Islet precursor cell (in vitro differentiated cells): Measurements from ENCODE around the gene ADGRB2.
"Not testable (repeated sequence)": the region's sequence is repeated elsewhere in the genome, so short reads cannot be mapped to it uniquely, and the experiment has no call there.

Experiments used
- DNase-seq: peaks from one replicate; pipeline ENCODE4 v3.0.0-alpha.2; 2018

Gene ADGRB2

DNA sequence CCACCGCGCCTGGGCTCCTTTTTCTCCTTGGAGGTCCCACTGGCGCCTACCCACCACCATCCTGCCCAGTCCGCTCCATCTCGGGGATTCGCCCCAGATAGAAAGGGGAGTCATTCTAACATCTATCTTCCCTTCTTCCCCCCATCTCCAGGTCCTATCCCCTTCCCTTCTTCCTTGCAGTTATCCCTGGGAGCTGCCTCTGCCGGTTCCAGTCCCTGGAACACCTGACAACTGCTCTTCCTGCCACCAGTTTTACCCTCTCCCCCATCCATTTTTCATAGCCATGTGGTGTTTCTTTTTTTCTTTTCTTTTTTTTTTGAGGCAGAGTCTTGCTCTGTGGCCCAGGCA is 48.3 kb downstream of the ADGRB2 start:
- no peak for DNase-seq

DNA sequence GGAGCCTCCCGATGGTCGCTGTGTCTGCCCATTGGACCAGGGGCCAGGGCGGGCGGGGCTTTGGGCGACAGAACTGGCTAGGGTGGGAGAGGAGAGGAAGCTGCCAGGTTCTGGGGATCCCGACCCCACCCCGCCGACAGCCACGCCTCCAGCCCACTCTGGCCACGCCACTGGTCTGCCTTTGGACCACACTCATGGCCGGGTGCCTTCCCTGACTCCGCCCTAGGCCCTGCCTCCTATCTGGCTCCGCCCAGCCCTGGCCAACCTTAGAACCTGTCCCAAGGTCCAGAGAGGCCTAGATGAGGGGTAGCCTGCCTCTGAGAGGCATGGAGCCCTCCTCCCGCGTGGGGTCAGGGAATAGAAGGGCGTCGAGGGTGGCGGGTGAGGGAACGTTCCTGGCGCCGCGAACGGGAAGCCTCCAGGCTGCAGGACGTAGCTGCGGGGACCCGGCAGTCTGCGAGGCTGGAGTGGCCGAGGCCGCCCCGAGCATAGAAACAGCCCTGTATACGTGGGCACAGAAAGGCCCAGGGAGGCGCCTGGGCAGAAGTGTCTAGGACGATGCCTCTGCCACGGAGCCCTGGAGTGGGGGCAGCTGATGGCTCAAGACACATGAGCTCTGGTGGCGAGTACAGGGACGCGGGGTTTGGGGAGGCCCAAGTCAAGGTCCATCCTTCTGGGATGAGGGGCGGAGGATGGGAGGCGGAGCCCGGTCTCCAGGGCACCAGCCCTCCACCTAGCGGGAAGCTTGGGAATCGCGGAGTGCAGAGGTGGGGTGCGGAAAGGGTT is 48.9 kb downstream of the ADGRB2 start:
- DNase-seq: peak; percentile 99

DNA sequence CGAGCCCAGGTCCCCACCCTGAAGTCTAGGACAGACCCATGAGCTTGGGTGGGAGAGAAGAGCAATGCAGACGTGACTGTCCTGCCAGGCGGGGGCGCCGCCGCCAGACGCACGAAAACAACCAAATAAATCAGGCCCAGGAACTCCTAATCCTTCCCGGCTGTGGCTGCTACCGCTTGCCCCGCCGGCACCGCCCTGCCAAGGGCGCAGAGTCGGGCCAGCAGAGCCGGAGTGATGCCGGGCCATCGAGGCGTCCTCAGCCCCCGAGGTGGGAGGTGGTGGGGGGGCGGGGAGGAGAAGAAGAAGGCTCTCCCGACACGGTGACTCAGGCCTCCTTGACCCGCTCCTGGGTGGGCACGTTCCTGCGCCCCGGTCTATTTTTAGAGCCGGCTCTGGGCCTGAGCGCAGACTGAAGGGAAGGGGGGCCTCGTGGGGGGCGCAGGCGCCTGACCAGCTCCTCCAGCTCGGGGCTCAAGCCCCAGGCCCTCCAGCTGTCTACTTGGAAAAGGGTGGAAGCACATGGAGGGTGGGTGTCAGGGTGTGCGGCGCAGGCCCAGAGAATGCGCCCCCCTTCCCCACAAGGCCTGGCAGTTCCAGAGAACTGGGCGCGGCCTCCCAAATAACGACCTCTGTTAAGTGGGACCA is 49.6 kb downstream of the ADGRB2 start:
- peak; percentile 95 for DNase-seq

DNA sequence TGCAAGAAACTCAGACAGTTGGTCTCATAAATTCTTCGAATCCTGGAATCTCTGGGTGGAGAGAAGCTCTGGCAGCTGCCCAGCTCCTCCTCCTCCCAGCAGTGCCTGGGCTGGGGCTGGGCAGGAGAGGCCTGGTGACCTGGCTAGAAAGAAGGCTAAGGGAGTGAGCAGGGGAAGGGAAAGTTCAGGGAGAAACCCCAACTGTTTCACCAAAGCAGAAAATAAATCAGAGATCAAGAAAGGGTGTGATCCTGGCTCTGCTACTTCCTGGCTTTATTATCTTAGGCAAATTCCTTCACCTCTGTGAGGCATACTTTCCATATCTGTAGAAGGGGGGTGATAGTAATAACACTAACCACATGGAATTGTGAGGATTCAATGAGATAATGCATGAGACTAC is 51.5 kb downstream of the ADGRB2 start:
- peak; percentile 83 for DNase-seq

DNA sequence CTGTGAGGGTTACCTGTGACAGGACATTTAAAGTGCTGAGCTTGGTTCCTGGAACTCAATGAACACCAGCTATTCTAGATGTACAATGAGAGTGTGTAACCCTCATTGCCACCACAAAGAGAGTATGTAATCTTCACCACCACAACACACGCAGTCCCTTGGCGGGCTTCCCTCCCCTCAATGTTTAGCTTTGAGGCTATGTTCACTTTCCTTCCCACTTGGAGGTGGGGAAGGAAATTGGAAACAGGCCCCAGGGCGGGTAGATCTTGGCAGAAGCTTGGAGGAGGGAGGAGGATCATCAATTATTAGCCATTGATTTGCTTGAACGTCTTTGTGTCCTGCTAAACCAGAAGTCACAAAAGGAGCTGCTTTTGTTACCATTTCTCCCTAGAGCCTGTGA is 52.1 kb downstream of the ADGRB2 start:
- DNase-seq: no peak

DNA sequence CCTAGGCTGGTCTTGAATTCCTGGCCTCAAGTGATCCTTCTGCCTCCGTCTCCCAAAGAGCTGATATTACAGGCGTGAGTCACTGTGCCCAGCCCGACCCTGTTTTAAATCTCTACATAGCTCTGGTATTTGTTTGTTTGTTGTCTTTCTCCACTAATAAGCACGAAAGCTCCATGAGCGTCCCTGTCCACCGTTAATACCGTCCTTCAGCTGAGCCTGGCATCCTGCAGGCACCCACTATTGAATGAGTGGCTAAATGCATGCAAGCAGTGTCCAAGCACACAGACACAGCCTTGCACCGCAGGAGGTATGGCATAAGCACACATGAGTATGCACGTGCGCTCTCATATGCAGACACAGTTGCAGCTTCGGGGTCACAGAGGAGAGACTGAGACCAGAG is 55.8 kb downstream of the ADGRB2 start:
- peak; percentile 77 for DNase-seq

DNA sequence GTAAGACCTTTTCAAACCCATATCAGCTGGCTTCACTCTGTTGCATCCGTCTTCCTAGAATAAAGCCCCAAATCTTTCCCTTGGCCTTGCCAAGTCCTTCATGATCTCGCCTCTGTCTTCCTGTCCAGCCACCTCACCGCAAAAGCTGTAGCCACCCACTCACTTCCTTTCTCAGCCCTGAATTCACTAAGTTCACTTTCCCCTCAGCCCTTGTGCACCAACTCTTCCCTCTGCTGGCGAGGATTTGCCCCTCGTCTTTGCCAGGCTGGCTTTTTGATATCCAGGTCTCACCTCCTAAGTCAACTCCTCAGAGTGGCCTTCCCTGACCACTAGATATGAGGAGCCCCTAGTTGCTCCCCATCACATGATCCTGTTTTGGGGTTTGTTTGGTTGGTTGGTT is 56.4 kb downstream of the ADGRB2 start:
- DNase-seq: no peak

DNA sequence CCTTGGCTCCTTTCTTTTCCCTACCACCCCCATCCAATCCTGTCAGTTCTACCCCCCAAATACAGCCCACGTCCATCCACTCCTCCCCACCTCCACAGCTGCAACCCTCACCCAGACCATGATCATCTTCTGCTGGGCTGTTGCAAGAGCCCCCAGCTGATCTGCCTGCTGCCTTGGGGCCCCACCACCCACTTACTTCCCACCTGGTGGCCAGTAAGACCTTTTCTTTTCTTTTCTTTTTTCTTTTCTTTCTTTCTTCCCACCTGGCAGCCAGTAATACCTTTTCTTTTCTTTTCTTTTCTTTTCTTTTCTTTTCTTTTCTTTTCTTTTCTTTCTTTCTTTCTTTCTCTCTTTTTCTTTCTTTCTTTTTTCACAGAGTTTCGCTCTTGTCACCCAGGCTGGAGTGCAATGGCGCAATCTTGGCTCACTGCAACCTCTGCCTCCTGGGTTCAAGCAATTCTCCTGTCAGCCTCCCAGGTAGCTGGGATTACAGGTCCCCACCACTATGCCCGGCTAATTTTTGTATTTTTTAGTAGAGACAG is 57.0 kb downstream of the ADGRB2 start:
- DNase-seq: not testable (repeated sequence)

DNA sequence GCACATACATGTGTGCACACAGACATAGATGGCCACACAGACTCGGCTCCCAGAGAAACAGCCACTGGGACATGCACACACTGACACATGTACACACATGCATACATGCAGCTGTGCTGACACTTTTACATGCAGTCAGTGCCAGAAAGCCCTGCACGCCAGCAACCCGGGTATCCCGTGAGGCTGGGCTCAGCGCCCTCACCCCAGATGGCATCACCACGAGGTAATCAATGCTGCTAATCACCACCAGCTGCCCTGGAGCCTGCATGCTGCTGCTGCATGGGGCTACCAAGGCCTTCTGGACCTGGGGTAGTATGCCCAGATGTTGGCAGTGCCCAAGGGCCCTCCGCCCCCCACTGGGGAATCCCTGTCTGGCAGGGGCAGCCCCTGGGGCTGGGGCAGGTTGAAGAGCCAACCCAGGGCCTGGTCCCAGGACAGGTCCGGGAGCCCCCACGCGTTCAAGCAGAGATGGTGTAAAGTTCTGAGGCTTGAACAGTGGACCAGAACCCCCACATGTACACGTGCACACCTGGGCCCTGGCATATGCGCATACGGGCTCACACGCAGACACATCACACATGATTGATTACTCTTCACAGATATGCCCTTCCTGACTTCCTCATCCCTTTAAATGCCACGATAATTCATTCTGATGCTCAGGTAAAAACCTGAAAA is 57.6 kb downstream of the ADGRB2 start:
- no peak for DNase-seq

DNA sequence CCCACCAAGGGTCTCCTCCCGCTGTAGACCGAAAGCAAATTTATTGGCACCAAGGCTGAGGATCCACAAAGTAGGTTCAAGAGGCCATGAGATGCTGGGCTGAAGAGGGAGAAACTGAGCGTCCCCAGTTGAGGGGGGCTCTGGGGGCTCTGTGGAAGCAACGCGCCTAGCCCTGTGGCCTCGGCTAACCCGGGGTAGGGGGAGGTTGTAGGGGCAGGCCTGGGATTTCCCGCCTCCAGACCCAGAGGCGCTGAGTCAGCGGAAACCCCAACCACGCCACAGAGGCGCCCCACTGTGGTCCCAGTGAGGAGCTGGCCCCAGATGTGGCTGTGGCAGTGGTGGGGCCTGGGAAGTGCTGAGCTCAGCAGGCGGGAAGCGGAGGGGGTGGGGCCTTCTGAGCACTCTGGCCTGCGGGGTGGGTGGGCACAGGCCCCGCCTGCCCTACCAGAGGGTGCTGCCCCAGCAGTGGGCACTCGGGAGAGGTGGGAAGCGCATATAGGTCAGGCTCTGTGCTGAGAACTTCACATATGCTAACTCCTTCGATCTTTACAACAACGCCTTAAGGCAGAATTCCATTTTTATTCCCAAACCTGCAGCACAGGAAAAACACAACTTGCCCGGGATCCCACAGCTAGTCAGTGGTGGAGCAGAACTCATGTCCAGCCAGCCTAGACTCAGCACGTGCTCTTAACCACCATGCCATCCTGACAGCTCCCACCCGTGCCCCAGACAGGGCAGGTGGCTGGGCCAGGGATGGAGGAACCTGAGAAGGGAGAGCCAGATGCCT is 58.9 kb downstream of the ADGRB2 start:
- DNase-seq: peak; percentile 88

DNA sequence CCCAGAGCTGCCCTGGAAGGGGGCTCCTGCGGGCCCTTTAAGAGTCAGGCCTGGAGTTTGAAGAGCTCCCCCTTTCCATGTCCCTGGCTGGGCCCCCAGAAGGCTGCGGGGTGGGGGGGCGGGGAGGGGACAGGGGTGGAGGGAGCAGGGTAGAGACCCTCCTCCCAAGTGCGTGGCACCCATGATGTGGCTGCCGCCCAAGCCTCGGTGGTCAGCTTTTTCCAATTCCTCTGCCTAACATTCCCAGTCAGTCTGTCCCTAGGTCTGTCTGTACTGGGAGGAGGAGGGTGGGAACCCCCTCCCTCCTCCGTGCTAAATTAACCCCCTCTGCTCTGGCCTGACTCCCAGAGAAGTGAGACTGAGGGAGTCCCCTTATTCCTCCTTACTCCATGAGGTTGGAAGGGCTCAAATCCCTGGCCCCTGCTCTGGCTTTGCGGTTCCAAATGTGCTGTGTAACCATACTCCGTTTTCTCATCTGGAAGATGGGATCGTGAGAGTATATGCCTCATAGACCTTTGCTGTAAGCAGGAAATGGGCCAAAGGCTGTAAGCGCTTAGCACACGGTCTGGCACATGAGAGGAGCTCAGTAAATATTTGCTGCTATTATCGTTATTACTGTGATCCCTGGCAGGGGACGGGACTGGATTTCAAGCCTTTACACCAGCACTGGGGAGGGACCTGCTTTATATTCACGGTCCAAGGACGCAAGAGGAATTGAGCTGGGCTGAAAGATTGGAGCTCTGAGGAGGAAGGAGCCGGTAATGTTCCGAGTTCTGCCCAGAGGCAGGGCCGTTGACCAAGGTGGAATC is 59.7 kb downstream of the ADGRB2 start:
- no peak for DNase-seq

DNA sequence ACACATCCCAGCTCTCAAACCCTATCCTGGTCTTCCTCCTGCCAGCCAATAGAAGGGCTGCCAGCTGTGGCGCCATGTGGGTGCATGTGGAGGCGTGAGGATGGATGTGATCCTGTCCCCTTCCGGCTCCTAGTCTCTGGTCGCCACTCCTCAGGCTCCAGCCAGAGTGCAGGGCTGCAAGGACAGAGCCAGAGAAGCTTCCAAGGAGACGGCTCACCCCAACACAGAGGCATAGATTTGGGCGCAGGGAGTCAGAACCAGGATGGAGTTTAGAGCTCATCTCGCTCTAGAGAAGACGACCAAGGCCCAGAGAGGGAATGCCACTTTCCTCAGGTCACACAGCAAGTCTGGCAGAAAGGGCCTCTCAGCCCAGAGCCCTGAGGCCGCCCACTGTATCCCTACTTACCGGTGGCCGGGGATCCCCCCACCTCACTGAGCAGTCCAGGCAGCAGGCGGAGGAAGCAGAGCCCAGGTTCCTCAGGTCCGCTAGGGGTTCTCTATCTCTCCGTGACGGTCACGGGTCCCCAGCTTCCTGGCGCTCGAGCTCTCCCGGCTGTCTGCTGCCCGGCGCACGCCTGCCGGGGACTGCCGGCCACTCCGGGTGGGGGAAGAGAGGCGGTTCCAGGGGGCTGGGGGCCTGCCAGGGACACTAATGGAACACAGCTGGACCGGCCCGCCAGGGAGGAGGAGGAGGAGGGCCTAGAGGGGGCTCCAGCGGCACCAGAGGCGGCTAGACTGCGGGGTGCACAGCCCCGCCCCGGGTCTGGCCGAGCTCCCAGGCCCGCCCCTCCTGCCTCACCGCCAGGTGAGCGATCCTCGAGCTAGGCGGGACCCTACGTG is 60.5 kb downstream of the ADGRB2 start, which contains the start of gene COL16A1:
TSS of gene COL16A1 (minus strand) at position 587 of the 840 bp plus-strand sequence. CDS start 1,824 bp downstream, outside the sequence.
- DNase-seq: no peak

DNA sequence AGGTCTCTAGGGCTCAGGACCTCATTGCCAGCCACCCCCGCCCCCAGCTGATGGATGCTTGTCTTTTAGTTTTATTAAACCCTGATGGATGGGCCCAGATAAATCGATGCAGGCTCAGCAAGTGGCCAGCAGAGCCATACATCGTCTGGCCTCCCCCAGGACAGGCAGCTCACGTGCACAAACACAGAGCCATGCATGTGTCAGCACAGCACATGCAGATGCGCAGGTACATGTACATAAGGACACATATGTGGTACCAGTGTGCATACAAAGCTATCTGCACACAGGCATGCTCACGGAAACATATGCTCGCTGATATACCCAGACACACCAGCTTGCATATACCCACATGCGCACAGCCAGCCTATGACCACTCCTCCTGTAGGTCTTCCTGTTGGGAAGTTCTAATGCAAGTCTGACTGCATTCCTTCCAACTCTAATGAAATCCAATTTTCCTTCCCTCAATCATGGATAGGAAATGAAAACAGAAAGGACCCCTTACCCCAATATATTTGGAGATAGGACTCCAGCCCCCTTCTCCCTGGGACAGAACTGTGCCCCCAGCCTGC is 61.2 kb downstream of the ADGRB2 start:
- DNase-seq: no peak

DNA sequence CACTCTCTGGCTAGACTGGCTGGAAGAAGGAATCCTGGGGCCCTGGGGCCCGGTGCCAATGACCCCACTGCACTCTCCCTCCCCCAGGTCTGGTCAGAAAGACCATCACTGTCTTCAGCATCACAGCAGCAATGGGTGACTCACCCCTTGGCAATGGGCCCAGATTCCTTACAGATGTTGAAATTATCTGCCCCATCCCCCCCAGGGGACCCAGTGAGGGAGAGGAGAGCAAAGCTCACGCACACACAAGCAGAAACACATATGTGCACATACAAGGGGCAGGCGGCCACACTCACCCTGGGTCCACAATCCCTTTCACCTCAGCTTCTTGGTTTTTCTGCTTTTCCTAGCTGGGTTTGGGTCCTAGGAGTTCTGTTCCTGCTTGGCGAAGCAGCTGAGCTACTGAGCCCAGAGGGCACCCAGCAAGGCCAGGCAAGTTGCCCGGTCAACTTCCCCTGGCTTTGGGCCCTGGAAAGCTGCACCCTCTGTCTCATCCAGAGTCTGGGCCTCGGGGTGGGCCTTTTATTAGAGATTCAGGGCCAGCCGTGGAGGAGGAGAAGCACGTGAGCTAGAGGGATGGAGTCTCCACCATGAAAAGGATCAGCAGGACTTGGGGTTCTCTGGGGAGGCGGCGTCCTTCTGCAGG is 62.9 kb downstream of the ADGRB2 start:
- DNase-seq: peak; percentile 95

DNA sequence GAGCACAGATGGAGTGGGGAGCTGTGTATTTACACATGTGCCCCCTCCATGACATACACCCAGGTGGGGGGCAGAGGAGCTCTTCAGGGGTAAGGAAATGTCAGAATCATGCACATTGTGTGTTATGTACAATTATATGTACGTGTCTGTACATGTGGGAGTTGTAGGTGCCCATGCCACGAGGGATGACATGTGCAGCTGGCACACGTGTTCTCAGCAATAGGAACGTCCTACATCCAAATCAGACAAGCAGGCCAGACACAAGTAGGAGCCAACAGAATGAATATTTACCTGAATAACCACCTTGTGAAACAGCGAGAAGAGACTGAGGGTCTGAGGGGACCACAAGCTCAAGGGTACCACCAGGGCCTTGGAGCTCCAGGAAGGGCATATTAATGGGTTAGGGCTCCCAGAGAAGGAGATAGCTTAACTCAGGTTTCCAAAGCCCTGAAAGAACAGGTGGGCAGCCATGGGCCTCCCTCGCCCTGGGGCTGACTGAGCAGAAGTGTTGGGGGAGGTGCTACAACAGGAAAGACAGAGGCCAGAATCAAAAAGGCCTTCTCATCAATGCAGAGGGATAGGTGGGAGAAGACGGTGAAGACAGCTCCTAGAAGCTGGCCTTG is 63.6 kb downstream of the ADGRB2 start:
- no peak for DNase-seq

DNA sequence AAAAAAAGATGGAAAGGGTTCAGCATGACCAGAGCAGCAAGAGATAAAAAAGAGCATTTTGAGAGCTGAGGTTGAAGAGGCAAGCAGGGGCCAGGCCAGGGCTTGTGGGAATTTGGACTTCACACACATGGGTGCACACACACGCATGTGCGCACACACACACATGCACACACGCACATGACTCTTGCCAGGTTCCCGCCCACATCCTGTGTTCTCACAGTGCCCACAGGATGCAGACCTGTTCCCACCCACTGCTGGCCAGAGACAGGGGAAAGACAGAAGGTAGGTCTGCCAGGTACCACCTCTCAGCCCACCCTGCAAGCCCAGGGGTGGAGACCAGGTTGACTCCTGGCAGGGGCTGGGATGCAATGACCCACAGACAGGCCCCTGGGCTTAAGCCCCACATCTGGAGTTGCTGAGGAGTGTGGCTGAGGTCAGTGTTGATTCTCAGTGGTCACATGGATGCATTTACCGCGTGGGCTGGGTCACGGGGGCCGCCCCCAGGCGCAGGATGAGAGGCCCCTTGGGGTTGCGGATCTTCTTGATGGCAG is 64.7 kb downstream of the ADGRB2 start:
- no peak for DNase-seq

DNA sequence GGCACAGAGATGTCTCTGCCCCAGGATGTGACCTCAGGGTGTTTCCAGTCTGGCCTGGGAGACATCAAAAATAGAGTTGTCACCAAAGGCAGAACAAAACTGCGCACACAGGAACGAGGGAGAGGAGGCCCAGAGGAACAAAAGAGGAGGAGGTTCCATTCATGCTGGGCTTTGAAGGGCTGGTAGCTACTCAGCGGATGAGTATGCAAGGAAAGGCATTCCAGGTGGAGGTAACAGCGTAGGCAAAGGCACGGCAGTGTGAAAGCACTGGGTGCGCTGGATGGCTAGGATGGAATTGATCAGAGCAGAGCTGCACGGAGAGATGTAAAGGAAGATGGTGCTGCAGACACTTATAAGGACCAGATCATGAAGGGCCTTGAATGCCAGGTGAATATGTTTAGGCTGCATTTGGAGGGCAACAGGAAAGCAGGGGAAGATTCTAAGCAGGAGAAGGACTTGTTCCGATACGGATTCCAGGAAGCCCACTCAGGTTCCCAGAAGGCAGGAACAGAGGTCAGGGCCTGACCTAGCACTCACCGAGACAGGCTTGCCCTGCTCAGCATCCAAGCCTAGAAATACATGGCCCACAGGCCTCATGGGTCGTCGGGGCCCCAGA is 66.7 kb downstream of the ADGRB2 start:
- no peak for DNase-seq

DNA sequence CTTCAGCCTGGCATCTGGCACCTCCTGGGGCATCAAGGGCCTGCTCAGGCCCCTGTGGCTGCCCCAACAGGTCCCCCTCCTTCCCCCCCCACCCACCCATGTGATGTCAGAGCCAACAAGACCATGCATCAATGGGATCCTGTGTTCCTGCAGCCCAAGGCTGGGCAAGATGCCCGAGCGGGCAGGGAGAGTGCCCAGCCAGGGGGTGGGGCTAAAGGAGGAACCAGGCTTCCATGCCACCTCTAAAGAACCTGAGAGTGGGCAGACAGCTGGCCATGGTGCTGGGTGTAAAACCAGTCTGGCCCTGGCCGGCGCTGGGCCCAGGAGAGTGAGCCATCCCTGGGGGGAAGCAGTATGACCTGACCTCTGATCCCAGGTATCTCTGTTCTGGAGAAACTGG is 67.9 kb downstream of the ADGRB2 start:
- no peak for DNase-seq

DNA sequence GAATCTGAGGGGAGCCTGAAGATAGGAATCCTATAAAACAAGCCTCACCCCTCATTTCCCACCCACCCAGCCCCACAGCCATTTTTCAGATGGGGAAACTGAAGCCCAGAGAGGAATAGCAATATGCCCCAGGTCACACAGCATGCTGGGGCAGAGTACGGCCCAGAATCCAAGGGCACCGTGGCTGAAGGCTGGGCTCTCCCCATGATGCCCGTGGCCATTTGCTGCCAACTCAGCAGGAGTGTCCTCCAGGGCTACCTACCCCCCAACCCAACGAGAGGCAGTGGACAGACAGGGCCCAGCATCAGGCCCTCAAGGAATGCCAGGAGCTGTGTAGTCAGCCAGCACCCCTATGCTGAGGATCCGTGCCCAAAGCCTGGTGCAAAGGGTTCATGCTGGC is 68.8 kb downstream of the ADGRB2 start:
- no peak for DNase-seq
